NT2/D1 (cell line): ENCODE measurements around the gene SEC62.

Experiments
- DNase-seq: peaks from one replicate; pipeline ENCODE4 v3.0.0-alpha.2; 2011; ENCODE audit warnings: low read depth, low spot score
- H3K27me3 ChIP-seq: 2 replicates; pipeline ENCODE4 v1.6.0; 2011; ENCODE audit warnings: mild to moderate bottlenecking; ENCODE audit not compliant: insufficient read length, insufficient read depth
- H3K36me3 ChIP-seq: 2 replicates; pipeline ENCODE4 v1.6.1; 2011; ENCODE audit warnings: mild to moderate bottlenecking, low read length, mixed read lengths; ENCODE audit not compliant: insufficient read depth, insufficient read length
- H3K4me1 ChIP-seq: 2 replicates; pipeline ENCODE4 v1.5.1; 2011; ENCODE audit not compliant: insufficient read depth, insufficient read length
- H3K4me3 ChIP-seq: 2 replicates; pipeline ENCODE4 v1.5.1; 2011; ENCODE audit warnings: low read depth; ENCODE audit not compliant: insufficient read length
- H3K9ac ChIP-seq: 2 replicates; pipeline ENCODE4 v1.6.0; 2011; ENCODE audit warnings: low read depth; ENCODE audit not compliant: insufficient read length
- H3K9me3 ChIP-seq: 2 replicates; pipeline ENCODE4 v1.5.1; 2011; ENCODE audit warnings: mild to moderate bottlenecking, low read length; ENCODE audit not compliant: insufficient read depth
- SUZ12 ChIP-seq: IDR thresholded peaks from 2 replicates; pipeline ENCODE4 v1.6.1; 2011; ENCODE audit not compliant: insufficient read length, insufficient read depth; ENCODE audit errors: extremely low read depth
- YY1 ChIP-seq: IDR thresholded peaks from 2 replicates; pipeline ENCODE4 v1.6.1; 2011; ENCODE audit not compliant: insufficient read length, insufficient read depth
- ZNF274 ChIP-seq: IDR thresholded peaks from 2 replicates; pipeline ENCODE4 v1.6.1; 2011; ENCODE audit warnings: mild to moderate bottlenecking, low read depth, low read length

Gene SEC62

DNA sequence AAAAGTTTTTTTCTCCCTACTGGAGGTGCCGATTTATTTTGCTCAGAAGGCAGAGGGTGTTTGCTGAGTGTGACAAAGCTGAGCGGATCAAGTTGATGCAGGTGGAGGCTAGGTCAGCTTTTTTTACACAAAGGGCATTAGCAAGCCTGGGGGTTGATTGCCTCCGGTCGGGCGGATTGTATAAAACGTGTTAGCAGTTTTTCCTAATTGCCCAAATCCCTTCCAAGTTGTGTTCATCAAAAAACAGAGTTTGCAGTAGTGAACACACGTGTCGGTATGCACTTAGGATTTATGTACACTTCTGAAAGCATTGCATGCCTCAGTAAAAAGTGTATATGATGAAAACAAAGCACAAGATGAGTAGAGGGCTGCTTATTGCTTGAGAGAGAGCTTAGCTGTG is 73.8 kb downstream of the SEC62 start:
- DNase-seq = no peak
- no peaks in the 10 kb centered on the region for H3K4me1 ChIP-seq
- TF ChIP-seq SUZ12 (no peak), YY1 (no peak), ZNF274 (no peak)
- H3K27me3 ChIP-seq = peaks cover 40% of the 10 kb centered on the region
- H3K4me3 ChIP-seq = no peak overlapping the region
- H3K36me3 ChIP-seq = no peaks in the 10 kb centered on the region
- no peak overlapping the region for H3K9ac ChIP-seq
- H3K9me3 ChIP-seq = no peaks in the 10 kb centered on the region

DNA sequence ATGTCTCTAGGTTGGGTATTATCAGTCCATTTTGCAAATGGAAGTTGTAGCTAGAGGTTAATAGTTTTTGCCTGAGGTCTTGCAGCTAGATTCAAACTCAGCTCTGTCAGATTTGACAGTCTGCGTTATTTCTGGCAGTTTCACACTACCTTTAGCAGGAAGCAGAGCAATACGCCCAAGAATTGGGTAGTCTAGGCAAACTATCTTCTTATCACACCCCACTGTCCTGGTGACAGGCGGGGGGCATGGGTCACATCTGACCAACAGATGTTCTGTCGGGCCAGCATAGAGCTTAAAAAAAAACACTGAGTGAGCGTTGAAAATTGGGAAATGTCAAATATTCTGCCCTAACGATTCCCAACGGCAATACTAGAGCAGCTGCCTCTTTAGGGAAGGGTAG is 76.9 kb downstream of the SEC62 start:
- H3K9me3 ChIP-seq = no peaks in the 10 kb centered on the region
- peaks cover 6% of the 10 kb centered on the region for H3K4me1 ChIP-seq
- H3K9ac ChIP-seq = no peak overlapping the region
- no peak for TF ChIP-seq ZNF274
- no peak for TF ChIP-seq YY1
- no peak for TF ChIP-seq SUZ12
- H3K36me3 ChIP-seq = no peaks in the 10 kb centered on the region
- H3K27me3 ChIP-seq = peaks cover 35% of the 10 kb centered on the region
- no peak overlapping the region for H3K4me3 ChIP-seq
- no peak for DNase-seq

DNA sequence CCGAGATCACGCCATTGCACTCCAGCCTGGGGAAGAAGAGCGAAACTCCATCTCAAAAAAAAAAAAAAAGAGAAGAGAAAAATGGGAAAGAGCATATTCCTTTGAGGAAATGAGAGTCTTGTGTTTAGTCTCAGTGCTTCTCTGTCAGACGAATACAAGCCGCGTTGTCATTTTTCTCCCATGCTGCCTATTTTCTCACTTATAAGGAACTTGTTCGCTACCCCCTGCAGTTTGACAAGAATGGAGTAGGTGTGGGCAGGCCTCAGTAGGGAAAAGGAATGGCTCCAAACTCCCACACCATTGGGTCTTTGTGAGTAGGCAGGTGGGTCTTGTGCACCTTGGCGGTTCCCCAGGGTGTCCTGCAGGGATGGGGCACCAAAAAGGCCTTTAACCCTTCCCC is 77.7 kb downstream of the SEC62 start:
- Histone ChIP-seq H3K9ac (no peak overlapping the region), H3K4me1 (peaks cover 6% of the 10 kb centered on the region), H3K36me3 (no peaks in the 10 kb centered on the region), H3K9me3 (no peaks in the 10 kb centered on the region), H3K27me3 (peaks cover 27% of the 10 kb centered on the region), H3K4me3 (no peak overlapping the region)
- DNase-seq = no peak
- TF ChIP-seq SUZ12 (no peak), YY1 (no peak), ZNF274 (no peak)

DNA sequence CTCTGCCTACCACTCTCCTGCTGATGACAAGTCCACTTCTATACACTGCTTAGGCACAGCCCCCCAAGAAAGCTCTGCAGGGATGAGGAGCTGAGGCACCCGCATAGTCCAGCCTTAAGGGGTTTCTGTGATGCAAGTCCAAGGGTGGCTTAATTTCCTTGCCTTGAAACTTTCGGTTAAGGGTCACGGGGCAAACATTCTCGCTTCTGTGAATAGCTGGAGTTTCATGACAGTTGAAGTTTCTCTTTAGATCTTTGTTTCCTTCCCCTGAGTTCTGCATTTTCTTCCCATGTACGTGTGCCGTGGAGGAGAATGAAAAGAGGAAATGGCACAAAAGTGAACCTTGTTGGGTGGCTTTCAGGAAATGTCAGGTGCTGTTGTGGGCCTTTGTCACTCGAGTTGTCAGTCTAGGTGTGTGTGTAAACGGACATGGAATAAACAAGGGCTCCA is 78.2 kb downstream of the SEC62 start:
- peaks cover 6% of the 10 kb centered on the region for H3K4me1 ChIP-seq
- no peak for DNase-seq

DNA sequence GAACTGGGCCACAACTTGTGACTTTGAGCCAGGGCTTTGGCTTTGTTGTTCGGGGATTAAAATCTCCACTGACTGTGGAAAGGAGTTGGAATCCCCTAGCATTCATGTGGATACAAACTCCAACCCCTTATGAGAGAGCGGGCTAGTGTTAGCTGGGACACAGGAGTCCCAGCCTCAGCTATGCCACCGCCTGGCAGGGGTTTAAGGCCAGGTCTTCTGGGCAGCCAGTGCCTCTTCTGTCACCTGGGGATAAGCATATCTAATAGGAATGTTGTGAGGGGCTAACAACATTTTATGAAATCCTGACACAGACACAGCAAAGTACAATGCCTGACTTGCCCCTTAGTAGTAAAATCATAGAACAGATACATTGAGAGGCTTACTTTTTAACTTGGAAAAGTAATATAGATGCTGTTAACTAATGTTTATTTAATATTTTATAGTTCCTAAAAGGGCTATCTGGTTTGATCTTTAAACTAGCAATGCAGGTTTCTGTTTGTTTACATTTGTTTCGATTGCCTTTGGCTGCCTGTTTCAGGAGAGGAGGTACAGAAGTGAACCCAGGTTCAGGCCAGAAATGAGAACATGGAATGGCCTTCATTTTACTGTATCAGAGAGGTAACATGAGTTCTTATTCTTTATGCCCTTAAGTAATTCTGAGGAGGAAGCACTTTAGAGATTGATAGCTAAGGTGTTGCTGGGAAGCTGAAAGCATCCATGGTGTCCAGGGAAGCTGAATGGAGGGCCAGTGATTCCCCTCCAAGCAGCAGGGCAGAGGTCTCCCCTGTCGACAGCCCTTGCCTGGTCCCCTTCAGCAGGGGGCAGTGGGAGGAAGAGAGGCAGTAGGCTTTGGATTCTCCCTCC is 79.9 kb downstream of the SEC62 start:
- no peak overlapping the region for H3K4me3 ChIP-seq
- peaks cover 6% of the 10 kb centered on the region for H3K4me1 ChIP-seq
- H3K9ac ChIP-seq = no peak overlapping the region
- TF ChIP-seq ZNF274 = no peak
- no peak for TF ChIP-seq SUZ12
- no peak for DNase-seq
- peaks cover 7% of the 10 kb centered on the region for H3K27me3 ChIP-seq
- H3K9me3 ChIP-seq = no peaks in the 10 kb centered on the region
- no peaks in the 10 kb centered on the region for H3K36me3 ChIP-seq

More for the DNA sequence above, 78.2 kb downstream of the SEC62 start:
- Histone ChIP-seq H3K9me3 (no peaks in the 10 kb centered on the region), H3K4me3 (no peak overlapping the region), H3K27me3 (peaks cover 22% of the 10 kb centered on the region), H3K36me3 (no peaks in the 10 kb centered on the region), H3K9ac (no peak overlapping the region)
- no peak for TF ChIP-seq ZNF274
- no peak for TF ChIP-seq YY1
- no peak for TF ChIP-seq SUZ12

DNA sequence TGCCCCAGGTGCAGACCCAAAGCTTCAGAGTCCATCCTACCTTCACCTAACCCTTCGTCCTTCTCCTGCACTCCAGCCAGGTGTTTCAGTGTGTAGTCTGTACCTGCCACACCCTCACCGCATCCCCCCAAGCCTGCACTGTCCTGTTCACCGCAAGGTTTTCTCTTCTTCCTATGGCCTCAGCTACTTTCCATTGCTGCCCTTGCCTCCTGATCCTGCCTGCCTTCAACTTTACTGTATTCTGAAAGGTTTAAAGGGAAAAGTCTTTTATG is 80.5 kb downstream of the SEC62 start:
- H3K9me3 ChIP-seq = peaks cover under 1% of the 10 kb centered on the region; the same call in 1 of the 2 replicates
- DNase-seq = no peak
- H3K27me3 ChIP-seq = peaks cover 2% of the 10 kb centered on the region
- H3K36me3 ChIP-seq = no peaks in the 10 kb centered on the region
- H3K9ac ChIP-seq = no peak overlapping the region
- TF ChIP-seq SUZ12 (no peak), ZNF274 (no peak), YY1 (no peak)
- no peak overlapping the region for H3K4me3 ChIP-seq
- H3K4me1 ChIP-seq = peaks cover 6% of the 10 kb centered on the region
